H1 (cell line): Measurements from ENCODE around the gene PI4KB. TPM values are rescaled to one million over a fixed set of nuclear protein-coding genes. Genes with fewer than 3 reads are reported as not detected.

Source experiments
- CTCF ChIA-PET: fragments of 300-600 bp; sonication (Branson Sonifier 250); formaldehyde crosslinking; loops from one replicate; lab custom pipeline; 2021; ENCODE audit not compliant: partially characterized antibody; lab: Charles Lee
- POLR2A ChIA-PET: fragments of 300-600 bp; sonication (Branson Sonifier 250); formaldehyde crosslinking; loops from one replicate; lab custom pipeline; 2021; ENCODE audit warnings: inconsistent platforms; ENCODE audit not compliant: partially characterized antibody; lab: Charles Lee
- DNase-seq, 2 experiments: peaks; one replicate each; pipeline versions ENCODE4 v3.0.0 to v3.0.0-alpha.2; 2010 to 2022; ENCODE audit warnings: low spot score in 2 of 2, low read depth in 1 of 2, mixed read lengths in 1 of 2
- FAIRE-seq: peaks from 2 replicates; lab custom pipeline; 2011; peaks lifted over from hg19 to GRCh38; lab: Jason Lieb, UNC
- H2AFZ ChIP-seq: 2 replicates; pipeline ENCODE4 v1.8.1; 2012; ENCODE audit warnings: low read length, inconsistent platforms
- H2AK5ac ChIP-seq: 2 replicates; pipeline ENCODE4 v1.6.1; 2013; ENCODE audit warnings: low read depth, low read length
- H2BK120ac ChIP-seq: replicated peaks from 2 replicates; pipeline ENCODE3; 2013; ENCODE audit warnings: low read depth, low read length, inconsistent platforms
- H2BK12ac ChIP-seq: 2 replicates; pipeline ENCODE4 v1.6.1; 2013; ENCODE audit warnings: low read depth, low read length
- H2BK15ac ChIP-seq: 2 replicates; pipeline ENCODE4 v1.6.1; 2013; ENCODE audit warnings: low read length
- H2BK20ac ChIP-seq: 2 replicates; pipeline ENCODE4 v1.6.1; 2013; ENCODE audit warnings: low read length
- H2BK5ac ChIP-seq: 2 replicates; pipeline ENCODE4 v1.6.1; 2013; ENCODE audit warnings: low read depth, low read length
- H3K14ac ChIP-seq: 2 replicates; pipeline ENCODE4 v1.6.1; 2013; ENCODE audit warnings: inconsistent platforms; ENCODE audit not compliant: insufficient read length
- H3K18ac ChIP-seq: 2 replicates; pipeline ENCODE4 v1.6.1; 2013; ENCODE audit warnings: low read length; ENCODE audit errors: extremely low read depth
- H3K23ac ChIP-seq: 2 replicates; pipeline ENCODE4 v1.6.1; 2013; ENCODE audit warnings: inconsistent platforms; ENCODE audit not compliant: insufficient read length
- H3K23me2 ChIP-seq: 2 replicates; pipeline ENCODE4 v1.6.1; 2013; ENCODE audit warnings: low read depth, low read length
- H3K27ac ChIP-seq: 2 replicates; pipeline ENCODE4 v1.6.1; 2011; ENCODE audit warnings: low read depth, low read length, inconsistent platforms
- H3K27me3 ChIP-seq, 4 experiments: replicated peaks in 1 of 4; 1 replicate in 1 of 4; 2 replicates in 3 of 4; pipeline versions ENCODE4 v1.6.1 to v1.8.1; 2011 to 2013; ENCODE audit warnings: low read length in 3 of 4, mild to moderate bottlenecking in 3 of 4, inconsistent platforms in 2 of 4, mixed read lengths in 2 of 4, moderate library complexity in 1 of 4; ENCODE audit not compliant: control insufficient read depth in 3 of 4, insufficient read depth in 3 of 4; ENCODE audit errors: extremely low read depth in 1 of 4
- H3K36me3 ChIP-seq, 4 experiments: 2 replicates each; pipeline versions ENCODE4 v1.6.1 to v1.8.1; 2011 to 2013; ENCODE audit warnings: mild to moderate bottlenecking in 4 of 4, low read length in 3 of 4, moderate library complexity in 2 of 4, control low read depth in 1 of 4, inconsistent platforms in 1 of 4; ENCODE audit not compliant: insufficient read depth in 4 of 4, control insufficient read depth in 2 of 4
- H3K4ac ChIP-seq: replicated peaks from 2 replicates; pipeline ENCODE3; 2013; ENCODE audit warnings: low read length, low read depth, mixed read lengths, inconsistent platforms; ENCODE audit not compliant: insufficient read length
- H3K4me1 ChIP-seq, 4 experiments: replicated peaks in 1 of 4; 1 replicate in 1 of 4; 2 replicates in 3 of 4; pipeline versions ENCODE4 v1.6.1 to v1.8.1; 2011 to 2013; ENCODE audit warnings: low read length in 3 of 4, inconsistent platforms in 2 of 4, mixed read lengths in 1 of 4; ENCODE audit not compliant: insufficient read depth in 4 of 4, control insufficient read depth in 3 of 4
- H3K4me2 ChIP-seq, 2 experiments: 2 replicates each; pipeline versions ENCODE4 v1.6.1 to v1.8.1; 2011 to 2013; ENCODE audit warnings: low read depth in 2 of 2, low read length in 2 of 2, control low read depth in 1 of 2, inconsistent platforms in 1 of 2, mild to moderate bottlenecking in 1 of 2; ENCODE audit not compliant: insufficient read depth in 1 of 2
- H3K4me3 ChIP-seq, 4 experiments: fragments of 200-600, 300-600 bp in 1 of 4; sonication (generic), shearing (Covaris generic), sonication (Bioruptor Twin) in 1 of 4; 2 replicates each; pipeline versions ENCODE4 v1.5.1 to v1.8.1; 2011 to 2016; ENCODE audit warnings: low read length in 4 of 4, low read depth in 3 of 4, control low read depth in 2 of 4, inconsistent platforms in 2 of 4, mild to moderate bottlenecking in 2 of 4, mixed read lengths in 1 of 4, moderate library complexity in 1 of 4; ENCODE audit not compliant: insufficient read depth in 2 of 4; ENCODE audit errors: extremely low read depth in 1 of 4
- H3K56ac ChIP-seq: replicated peaks from 2 replicates; pipeline ENCODE3; 2013; ENCODE audit warnings: low read depth, mild to moderate bottlenecking, mixed read lengths, low read length, inconsistent platforms; ENCODE audit not compliant: insufficient read length
- H3K79me1 ChIP-seq: 2 replicates; pipeline ENCODE4 v1.6.1; 2013; ENCODE audit warnings: low read depth, low read length, control low read depth
- H3K79me2 ChIP-seq, 2 experiments: 2 replicates each; pipeline versions ENCODE4 v1.6.1 to v1.8.1; 2012 to 2013; ENCODE audit warnings: low read length in 2 of 2, mild to moderate bottlenecking in 2 of 2, inconsistent platforms in 1 of 2; ENCODE audit not compliant: insufficient read depth in 2 of 2, control insufficient read depth in 1 of 2
- H3K9ac ChIP-seq, 4 experiments: replicated peaks in 1 of 4; 1 replicate in 1 of 4; 2 replicates in 3 of 4; pipeline versions ENCODE4 v1.6.1 to v1.8.1; 2011 to 2013; ENCODE audit warnings: low read depth in 3 of 4, low read length in 3 of 4, control low read depth in 2 of 4, mild to moderate bottlenecking in 2 of 4, moderate library complexity in 2 of 4, inconsistent platforms in 1 of 4; ENCODE audit errors: extremely low read depth in 1 of 4
- H3K9me3 ChIP-seq, 2 experiments: 2 replicates each; pipeline versions ENCODE4 v1.6.1 to v1.8.1; 2012 to 2013; ENCODE audit warnings: mild to moderate bottlenecking in 2 of 2, moderate library complexity in 2 of 2, control low read depth in 1 of 2, inconsistent platforms in 1 of 2, low read depth in 1 of 2, low read length in 1 of 2, mixed read lengths in 1 of 2; ENCODE audit not compliant: insufficient read depth in 2 of 2
- H4K20me1 ChIP-seq, 2 experiments: replicated peaks in 1 of 2; 2 replicates each; pipeline versions ENCODE3 to v1.8.1; 2011 to 2013; ENCODE audit warnings: inconsistent platforms in 2 of 2, low read length in 2 of 2, mild to moderate bottlenecking in 1 of 2; ENCODE audit not compliant: insufficient read depth in 2 of 2, control insufficient read depth in 1 of 2
- H4K5ac ChIP-seq: 2 replicates; pipeline ENCODE4 v1.6.1; 2013; ENCODE audit warnings: low read length, low read depth, mixed read lengths, inconsistent platforms; ENCODE audit not compliant: insufficient read length
- H4K8ac ChIP-seq: 2 replicates; pipeline ENCODE4 v1.8.0; 2013; ENCODE audit warnings: mild to moderate bottlenecking, moderate library complexity, low read length, inconsistent platforms; ENCODE audit not compliant: insufficient read depth; ENCODE audit errors: extremely low read depth
- H4K91ac ChIP-seq: replicated peaks from 2 replicates; pipeline ENCODE3; 2013; ENCODE audit warnings: low read length, mixed read lengths, inconsistent platforms; ENCODE audit not compliant: insufficient read length
- ASH2L ChIP-seq: fragments of 200-600, 300-600 bp; sonication (generic); IDR thresholded peaks from one replicate; pipeline ENCODE4 v1.7.1; 2017; ENCODE audit warnings: low read length
- CBX5 ChIP-seq: fragments of 300-800, 300-1000 bp; sonication (generic); IDR thresholded peaks from 2 replicates; pipeline ENCODE4 v1.7.1; 2016; ENCODE audit warnings: antibody characterized with exemption, low read length, low read depth
- CREB1 ChIP-seq: IDR thresholded peaks from 2 replicates; pipeline ENCODE4 v1.6.1; 2012; ENCODE audit warnings: inconsistent platforms
- EGR1 ChIP-seq: IDR thresholded peaks from 2 replicates; pipeline ENCODE4 v1.6.1; 2011; ENCODE audit warnings: low read depth, low read length, borderline replicate concordance
- GABPA ChIP-seq: IDR thresholded peaks from 2 replicates; pipeline ENCODE4 v1.6.1; 2011; ENCODE audit warnings: mild to moderate bottlenecking, low read length, moderate library complexity, borderline replicate concordance; ENCODE audit not compliant: insufficient read depth
- KDM5A ChIP-seq: fragments of 200-600 bp; IDR thresholded peaks from 2 replicates; pipeline ENCODE4 v1.7.1; 2012; ENCODE audit warnings: mild to moderate bottlenecking, low read length, inconsistent platforms, mixed read lengths
- POLR2A ChIP-seq, 2 experiments: IDR thresholded peaks; 1 replicate in 1 of 2; 2 replicates in 1 of 2; pipeline ENCODE4 v1.6.1; 2011; ENCODE audit warnings: low read depth in 2 of 2, low read length in 2 of 2, mild to moderate bottlenecking in 2 of 2; ENCODE audit errors: control extremely low read depth in 1 of 2
- SIX5 ChIP-seq: IDR thresholded peaks from 2 replicates; pipeline ENCODE4 v1.6.1; 2011; ENCODE audit warnings: mild to moderate bottlenecking, low read depth, low read length
- YY1 ChIP-seq: IDR thresholded peaks from 2 replicates; pipeline ENCODE4 v1.6.1; 2011; ENCODE audit warnings: low read depth, mild to moderate bottlenecking, low read length
- WGBS, 2 experiments: shearing (Covaris generic) in 1 of 2; methylation state at CpG; one replicate each; pipeline versions ENCODE4 v1.1.6 to v1.1.7; 2013 to 2015; ENCODE audit warnings: low lambda C conversion rate in 2 of 2, mixed read lengths in 2 of 2, inconsistent platforms in 1 of 2, low coverage in 1 of 2, missing lambda C conversion rate in 1 of 2; ENCODE audit not compliant: insufficient replicate concordance in 2 of 2, insufficient coverage in 1 of 2, insufficient read length in 1 of 2; ENCODE audit errors: extremely low coverage in 1 of 2, missing lambda C conversion rate in 1 of 2; 5-methylcytosine and 5-hydroxymethylcytosine counted together
- polyA plus RNA-seq, 7 experiments: library from polyadenylated mRNA; depleted of rRNA in 3 of 7; stranded (reverse) in 5 of 7; unstranded in 2 of 7; fragments of >200 nt in 5 of 7; fragments of 200-250 nt in 2 of 7; gene quantifications; 1 replicate in 5 of 7; 2 replicates in 1 of 7; 4 replicates in 1 of 7; pipeline versions ENCODE4 v1.2.1 to v1.2.3, GENCODE V29; 2011 to 2013; ENCODE audit warnings: missing spikeins in 2 of 7, mixed read lengths in 2 of 7
- total RNA-seq: library from RNA; stranded (reverse); fragmentation: NEBNext Ultra II Directional; extraction: Animal tissue kit (Norgen Biotek cat#: 25700); gene quantifications from 2 replicates; pipeline ENCODE4 v1.2.1, GENCODE V29; 2021

PI4KB gene
- total and polyA plus RNA-seq, 2 of the 8 experiments (the other 6 are each of a cell fraction or from before 2014, with no cell fraction given): 30.1 to 37.1 TPM

DNA sequence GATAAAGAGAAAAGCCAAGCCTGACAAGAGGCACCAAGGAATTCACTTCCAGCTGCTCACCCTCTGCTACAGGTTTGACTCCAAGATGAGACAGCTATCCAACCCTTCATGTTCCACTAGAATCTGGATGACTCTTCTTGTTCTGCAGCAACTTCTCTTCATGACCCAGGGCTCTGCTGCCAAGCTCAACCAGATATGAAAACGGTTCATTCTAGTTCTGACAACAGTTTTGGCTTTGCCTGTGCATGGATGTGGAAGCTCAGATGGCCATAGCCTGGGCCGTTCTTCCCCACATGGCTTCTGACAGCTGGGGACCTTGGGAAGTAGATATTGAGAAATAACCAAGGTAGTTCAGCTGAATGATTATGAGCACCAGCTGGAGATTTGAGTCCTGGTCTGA, 13.7 kb downstream of the PI4KB start:
- TF ChIP-seq GABPA (no peak), CREB1 (no peak), EGR1 (no peak), CBX5 (no peak), SIX5 (no peak), POLR2A (IDR thresholded peaks at IDR 0.05; ENCODE audit: control extremely low read depth in 1 of 2, low read depth in 2 of 2, low read length in 2 of 2) (no peak), YY1 (no peak), ASH2L (no peak), KDM5A (no peak)
- no peak overlapping the region for H2AFZ ChIP-seq
- H3K27ac ChIP-seq: no peak overlapping the region
- no peak overlapping the region for H3K56ac ChIP-seq
- H3K18ac ChIP-seq: no peak overlapping the region
- H3K4me1 ChIP-seq: 0 out of 7 replicates have a peak, but pooled peaks cover 0 to 3% (median 0%) of the 10 kb centered on the region in 4 experiments
- H3K9ac ChIP-seq: no peak overlapping the region
- no peak overlapping the region for H3K23ac ChIP-seq
- H3K9me3 ChIP-seq: no peaks in the 10 kb centered on the region
- DNase-seq (no peak), FAIRE-seq (no peak)
- no peaks in the 10 kb centered on the region for H3K27me3 ChIP-seq
- no peak overlapping the region for H2AK5ac ChIP-seq
- 98% methylated on average over 2 of the region's 2 CpGs; no CpG with 5 or more reads in 1 of the 2 experiments for WGBS, 2 experiments
- no peak overlapping the region for H3K14ac ChIP-seq
- no peak overlapping the region for H4K5ac ChIP-seq
- H2BK20ac ChIP-seq: no peak overlapping the region
- H3K4me2 ChIP-seq: no peak overlapping the region
- no peaks in the 10 kb centered on the region for H3K79me1 ChIP-seq
- no peaks in the 10 kb centered on the region for H3K79me2 ChIP-seq
- H2BK12ac ChIP-seq: no peak overlapping the region
- POLR2A ChIA-PET: interaction anchor here (1.0 to 3.8 kb wide), 4 partner anchors 11 to 86 kb away, joined by 3 to 20 read pairs (median 10); partner anchors contain the start of genes PI4KB and PSMB4
- no peak overlapping the region for H3K4me3 ChIP-seq
- H2BK120ac ChIP-seq: no peak overlapping the region
- CTCF ChIA-PET: interaction anchor here (0.5 to 11.6 kb wide), 4 partner anchors 10 to 281 kb away, joined by 3 to 129 read pairs (median 45); no protein-coding TSS in a partner anchor
- no peak overlapping the region for H3K4ac ChIP-seq
- no peak overlapping the region for H2BK15ac ChIP-seq
- H4K91ac ChIP-seq: no peak overlapping the region
- H4K8ac ChIP-seq: no peak overlapping the region
- H4K20me1 ChIP-seq: peaks cover 0 to 3% of the 10 kb centered on the region in 2 experiments
- H3K23me2 ChIP-seq: no peaks in the 10 kb centered on the region
- H2BK5ac ChIP-seq: no peak overlapping the region
- H3K36me3 ChIP-seq: peaks cover 0 to 15% (median 8%) of the 10 kb centered on the region in 4 experiments; a peak in 4 of 8 replicates
